GM21737 (cell line): ENCODE data around the gene FBN1.

ENCODE experiments used
- ATAC-seq: cut with Tn5 transposase; IDR thresholded peaks from one replicate; pipeline ENCODE4 v1.9.1; 2021; ENCODE audit warnings: mild to moderate bottlenecking, moderate library complexity; ENCODE audit not compliant: unreplicated experiment

The FBN1 gene

GRCh38 chr15:48522123-48522522, 123.4 kb downstream of the FBN1 start:
- ATAC-seq: no peak

- ATAC-seq: no peak
Observed at GRCh38 chr15:48520376-48521155, 124.9 kb downstream of the FBN1 start.

GRCh38 chr15:48516121-48516520, 129.4 kb downstream of the FBN1 start:
- ATAC-seq: no peak

- no peak for ATAC-seq
Observed at GRCh38 chr15:48515500-48515899, 130.0 kb downstream of the FBN1 start.

- no peak for ATAC-seq
Observed at GRCh38 chr15:48514103-48514816, 131.2 kb downstream of the FBN1 start.

GRCh38 chr15:48510976-48511375, 134.5 kb downstream of the FBN1 start:
- no peak for ATAC-seq

- peak; percentile 86 for ATAC-seq
Observed at GRCh38 chr15:48507416-48508065, 138.0 kb downstream of the FBN1 start.

GRCh38 chr15:48505067-48505466, 140.4 kb downstream of the FBN1 start:
- no peak for ATAC-seq

GRCh38 chr15:48501208-48501607, 144.3 kb downstream of the FBN1 start:
- ATAC-seq: peak; percentile 62

GRCh38 chr15:48500595-48500994, 144.9 kb downstream of the FBN1 start:
- no peak for ATAC-seq

- ATAC-seq: no peak
Observed at GRCh38 chr15:48499978-48500377, 145.5 kb downstream of the FBN1 start.

- ATAC-seq: no peak
Observed at GRCh38 chr15:48498828-48499227, 146.7 kb downstream of the FBN1 start.

- no peak for ATAC-seq
Observed at GRCh38 chr15:48494631-48495030, 150.9 kb downstream of the FBN1 start.

GRCh38 chr15:48493763-48494225, 151.7 kb downstream of the FBN1 start:
- no peak for ATAC-seq

- ATAC-seq: no peak
Observed at GRCh38 chr15:48493084-48493762, 152.3 kb downstream of the FBN1 start.

GRCh38 chr15:48486228-48486627, 159.3 kb downstream of the FBN1 start:
- no peak for ATAC-seq

GRCh38 chr15:48481802-48482201, 163.7 kb downstream of the FBN1 start:
- no peak for ATAC-seq

- ATAC-seq: no peak
Observed at GRCh38 chr15:48479751-48480150, 165.8 kb downstream of the FBN1 start.

- no peak for ATAC-seq
Observed at GRCh38 chr15:48478581-48478980, 166.9 kb downstream of the FBN1 start.

- ATAC-seq: no peak
Observed at GRCh38 chr15:48477795-48478360, 167.6 kb downstream of the FBN1 start.
